Activated CD4-positive, alpha-beta T cell treated with anti-CD3 and anti-CD28 coated beads for 36 hours (primary cell): ENCODE results near the gene CCDC124. TPM values are rescaled to one million over a fixed set of nuclear protein-coding genes. Genes with fewer than 3 reads are reported as not detected.
"Not testable (repeated sequence)": the region's sequence is repeated elsewhere in the genome, so short reads cannot be mapped to it uniquely, and the experiment has no call there.

Experiments used
- ATAC-seq: fragments of 200-7000 bp; cut with Tn5 transposase; one replicate; pipeline ENCODE4 v1.10.0; 2021; ENCODE audit warnings: mild to moderate bottlenecking, moderate library complexity
- CTCF ChIA-PET: fragments of 350-600 bp; sonication (Branson Sonifier 250); formaldehyde crosslinking; loops from one replicate; lab custom pipeline; 2021; ENCODE audit warnings: antibody characterized with exemption; lab: Charles Lee
- POLR2A ChIA-PET: fragments of 350-600 bp; sonication (Branson Sonifier 250); formaldehyde crosslinking; loops from one replicate; lab custom pipeline; 2021; ENCODE audit warnings: antibody characterized with exemption, inconsistent platforms; lab: Charles Lee
- DNase-seq: peaks from one replicate; pipeline ENCODE4 v3.0.0-alpha.2; 2020
- H3K27ac Mint-ChIP-seq: one replicate; pipeline ENCODE4 v1.8.0; 2021; ENCODE audit warnings: mixed read lengths
- H3K27me3 Mint-ChIP-seq: one replicate; pipeline ENCODE4 v1.8.0; 2021; ENCODE audit warnings: mixed read lengths
- H3K36me3 Mint-ChIP-seq: one replicate; pipeline ENCODE4 v1.8.0; 2021; ENCODE audit warnings: low read depth, mixed read lengths
- H3K4me1 Mint-ChIP-seq: one replicate; pipeline ENCODE4 v1.8.0; 2021; ENCODE audit warnings: mixed read lengths
- H3K4me3 Mint-ChIP-seq: one replicate; pipeline ENCODE4 v1.8.0; 2021; ENCODE audit warnings: mild to moderate bottlenecking, moderate library complexity, mixed read lengths
- H3K9me3 Mint-ChIP-seq: one replicate; pipeline ENCODE4 v1.8.0; 2021; ENCODE audit warnings: low read depth, mixed read lengths
- intact Hi-C, 2 experiments: fragments of 100-400 bp; cut with DNase I in 1 of 2; cut with micrococcal nuclease in 1 of 2; formaldehyde crosslinking; loops; one replicate each; pipeline versions ENCODE4 v1.14.2 to v1.15.1; 2022 to 2024; cut with DNase I, micrococcal nuclease
- total RNA-seq, 2 experiments: library from RNA; stranded (reverse); gene quantifications; one replicate each; pipeline ENCODE4 v1.2.3, GENCODE V29; 2021

The CCDC124 gene
- total RNA-seq = 100 to 1,000 TPM in 1 of 2 experiments, 10 to 100 TPM in 1; 99.3 to 131 TPM

GRCh38 chr19:17932485-17933338 lies at the start of gene CCDC124:
TSS of gene CCDC124 (plus strand) at chr19:17933015. CDS start at chr19:17936421, 3,406 bp downstream.
- intact Hi-C loops = loop anchor here (1.0 to 5.0 kb wide), 8 partner anchors 15 to 220 kb away; partner anchors contain the start of genes RPL18A (in 2 of the 2), B3GNT3 (in 1 of the 2), MAP1S (in 1 of the 2) and SLC5A5 (in 1 of the 2)
- Mint-ChIP-seq H3K9me3 (no peaks in the 10 kb centered on the region), H3K27me3 (no peaks in the 10 kb centered on the region), H3K27ac (peak within 1 kb of the TSS; percentile 92), H3K4me1 (peaks cover 18% of the 10 kb centered on the region), H3K36me3 (peaks cover 11% of the 10 kb centered on the region), H3K4me3 (peak within 1 kb of the TSS; percentile 88)
- peak; percentile 96 for DNase-seq
- peak; percentile 98 for ATAC-seq
- CTCF ChIA-PET = interaction anchor here (0.5 to 5.1 kb wide), 30 partner anchors 10 to 317 kb away, joined by 3 to 102 read pairs (median 5); partner anchors contain the start of genes ARRDC2, JAK3, MPV17L2 and RPL18A
- POLR2A ChIA-PET = interaction anchor here (0.7 to 1.5 kb wide), 8 partner anchors 61 to 349 kb away, joined by 3 to 38 read pairs (median 6); partner anchors contain the start of genes JUND, RPL18A and SLC5A5

- ChIA-PET POLR2A (interaction anchor here (0.6 kb wide), 2 partner anchors 13 to 101 kb away, joined by 3 read pairs; no protein-coding TSS in a partner anchor), CTCF (interaction anchor here (0.7 kb wide), 1 partner anchor 49 kb away, joined by 3 read pairs; the partner anchor contains the start of gene CCDC124)
- Mint-ChIP-seq H3K4me3 (no peak overlapping the region), H3K27me3 (no peaks in the 10 kb centered on the region), H3K36me3 (no peaks in the 10 kb centered on the region), H3K4me1 (no peaks in the 10 kb centered on the region), H3K9me3 (no peaks in the 10 kb centered on the region), H3K27ac (no peak overlapping the region)
- no peak for DNase-seq
- intact Hi-C loops = no loop called here
- no peak for ATAC-seq
Observed at GRCh38 chr19:17883627-17884410, 49.0 kb upstream of the CCDC124 start.

- intact Hi-C loops = no loop called here
- Mint-ChIP-seq H3K36me3 (no peaks in the 10 kb centered on the region), H3K4me3 (no peak overlapping the region), H3K4me1 (no peaks in the 10 kb centered on the region), H3K27me3 (no peaks in the 10 kb centered on the region), H3K27ac (no peak overlapping the region), H3K9me3 (no peaks in the 10 kb centered on the region)
- no peak for DNase-seq
- no peak for ATAC-seq
- CTCF ChIA-PET = no interaction called here
- POLR2A ChIA-PET = no interaction called here
Observed at GRCh38 chr19:17886515-17886914, 46.3 kb upstream of the CCDC124 start.

GRCh38 chr19:17887221-17887620 lies 45.6 kb upstream of the CCDC124 start:
- H3K36me3 Mint-ChIP-seq, H3K9me3 Mint-ChIP-seq, H3K4me1 Mint-ChIP-seq, POLR2A ChIA-PET, ATAC-seq, CTCF ChIA-PET, H3K4me3 Mint-ChIP-seq, intact Hi-C loops, H3K27ac Mint-ChIP-seq, DNase-seq, H3K27me3 Mint-ChIP-seq: not testable (repeated sequence)

- DNase-seq = no peak
- no peaks in the 10 kb centered on the region for H3K27me3 Mint-ChIP-seq
- CTCF ChIA-PET = no interaction called here
- H3K4me1 Mint-ChIP-seq = no peaks in the 10 kb centered on the region
- no peaks in the 10 kb centered on the region for H3K9me3 Mint-ChIP-seq
- POLR2A ChIA-PET = no interaction called here
- ATAC-seq = no peak
- H3K27ac Mint-ChIP-seq = no peak overlapping the region
- no peak overlapping the region for H3K4me3 Mint-ChIP-seq
- no peaks in the 10 kb centered on the region for H3K36me3 Mint-ChIP-seq
- intact Hi-C loops = no loop called here
Observed at GRCh38 chr19:17888260-17888659, 44.6 kb upstream of the CCDC124 start.

- H3K4me3 Mint-ChIP-seq = no peak overlapping the region
- peak; percentile 45 for DNase-seq
- ChIA-PET CTCF (interaction anchor here (1.0 to 1.2 kb wide), 2 partner anchors 48 to 107 kb away, joined by 3 read pairs; no protein-coding TSS in a partner anchor), POLR2A (no interaction called here)
- H3K9me3 Mint-ChIP-seq = no peaks in the 10 kb centered on the region
- H3K27me3 Mint-ChIP-seq = no peaks in the 10 kb centered on the region
- H3K27ac Mint-ChIP-seq = no peak overlapping the region
- H3K4me1 Mint-ChIP-seq = no peaks in the 10 kb centered on the region
- ATAC-seq = no peak
- H3K36me3 Mint-ChIP-seq = no peaks in the 10 kb centered on the region
- intact Hi-C loops = no loop called here
Observed at GRCh38 chr19:17889609-17890214, 43.1 kb upstream of the CCDC124 start.

GRCh38 chr19:17893766-17894165 lies 39.0 kb upstream of the CCDC124 start:
- CTCF ChIA-PET = no interaction called here
- Mint-ChIP-seq H3K9me3 (no peaks in the 10 kb centered on the region), H3K27me3 (no peaks in the 10 kb centered on the region), H3K27ac (no peak overlapping the region), H3K4me1 (no peaks in the 10 kb centered on the region), H3K36me3 (no peaks in the 10 kb centered on the region), H3K4me3 (no peak overlapping the region)
- DNase-seq (no peak), ATAC-seq (no peak)
- POLR2A ChIA-PET = no interaction called here
- intact Hi-C loops = no loop called here

GRCh38 chr19:17902701-17903100 lies 30.1 kb upstream of the CCDC124 start:
- POLR2A ChIA-PET = no interaction called here
- CTCF ChIA-PET = no interaction called here
- Mint-ChIP-seq H3K27ac (no peak overlapping the region), H3K4me1 (no peaks in the 10 kb centered on the region), H3K27me3 (peaks cover 5% of the 10 kb centered on the region), H3K9me3 (no peaks in the 10 kb centered on the region), H3K36me3 (no peaks in the 10 kb centered on the region), H3K4me3 (no peak overlapping the region)
- DNase-seq (no peak), ATAC-seq (no peak)
- intact Hi-C loops = no loop called here

GRCh38 chr19:17908244-17908643 lies 24.6 kb upstream of the CCDC124 start:
- Mint-ChIP-seq H3K4me3 (no peak overlapping the region), H3K27ac (no peak overlapping the region), H3K36me3 (no peaks in the 10 kb centered on the region), H3K9me3 (peaks cover under 1% of the 10 kb centered on the region), H3K4me1 (no peaks in the 10 kb centered on the region), H3K27me3 (peaks cover 2% of the 10 kb centered on the region)
- intact Hi-C loops = no loop called here
- CTCF ChIA-PET = interaction anchor here (0.9 kb wide), 1 partner anchor 17 kb away, joined by 6 read pairs; no protein-coding TSS in a partner anchor
- DNase-seq (no peak), ATAC-seq (no peak)
- POLR2A ChIA-PET = interaction anchor here (0.5 kb wide), 1 partner anchor 899 kb away, joined by 4 read pairs; no protein-coding TSS in a partner anchor

- no peaks in the 10 kb centered on the region for H3K4me1 Mint-ChIP-seq
- POLR2A ChIA-PET = no interaction called here
- peaks cover 4% of the 10 kb centered on the region for H3K36me3 Mint-ChIP-seq
- intact Hi-C loops = no loop called here
- CTCF ChIA-PET = interaction anchor here (0.6 to 0.9 kb wide), 3 partner anchors 16 to 48 kb away, joined by 3 to 6 read pairs (median 6); no protein-coding TSS in a partner anchor
- no peak overlapping the region for H3K27ac Mint-ChIP-seq
- peaks cover 5% of the 10 kb centered on the region for H3K9me3 Mint-ChIP-seq
- no peak for DNase-seq
- no peak for ATAC-seq
- H3K4me3 Mint-ChIP-seq = no peak overlapping the region
- H3K27me3 Mint-ChIP-seq = peaks cover 2% of the 10 kb centered on the region
Observed at GRCh38 chr19:17909003-17909732, 23.6 kb upstream of the CCDC124 start.
